SK-N-SH treated with all-trans-retinoic acid at 6 μM for 48 hours (cell line): ENCODE results near the gene EHD1.
A peak's percentile ranks its signal among the peaks of the same experiment; 100 is the strongest.

Experiments
- ATAC-seq: fragments of 200-7000 bp; cut with Tn5 transposase; 3 replicates; pipeline ENCODE4 v1.9.1; 2020; ENCODE audit warnings: mild to moderate bottlenecking, moderate library complexity
- BACH2 ChIP-seq: fragments of 250-450 bp; sonication (Bioruptor Pico); IDR thresholded peaks from 2 replicates; pipeline ENCODE4 v1.9.0; 2021; ENCODE audit warnings: mild to moderate bottlenecking, borderline replicate concordance
- GLIS3 ChIP-seq: fragments of 250-450 bp; sonication (Bioruptor Pico); IDR thresholded peaks from 2 replicates; pipeline ENCODE4 v1.5.0; 2020; ENCODE audit warnings: mild to moderate bottlenecking, moderate library complexity
- ISL1 ChIP-seq: fragments of 250-450 bp; sonication (Bioruptor Pico); IDR thresholded peaks from 2 replicates; pipeline ENCODE4 v2.1.2; 2022; ENCODE audit warnings: mild to moderate bottlenecking, moderate library complexity
- PPARA ChIP-seq: fragments of 250-450 bp; sonication (Bioruptor Pico); IDR thresholded peaks from 2 replicates; pipeline ENCODE4 v1.5.0; 2020; ENCODE audit warnings: mild to moderate bottlenecking, borderline replicate concordance
- RARB ChIP-seq: fragments of 250-450 bp; sonication (Bioruptor Pico); IDR thresholded peaks from 2 replicates; pipeline ENCODE4 v1.8.0; 2021; ENCODE audit warnings: mild to moderate bottlenecking, moderate library complexity
- SNAI2 ChIP-seq: fragments of 250-450 bp; sonication (Bioruptor Pico); IDR thresholded peaks from 2 replicates; pipeline ENCODE4 v1.5.0; 2020; ENCODE audit warnings: mild to moderate bottlenecking, moderate library complexity
- TCF4 ChIP-seq: fragments of 250-450 bp; sonication (Bioruptor Pico); IDR thresholded peaks from 2 replicates; pipeline ENCODE4 v1.8.0; 2021; ENCODE audit warnings: mild to moderate bottlenecking, moderate library complexity, borderline replicate concordance
- TOX ChIP-seq: fragments of 250-450 bp; sonication (Bioruptor Pico); IDR thresholded peaks from 2 replicates; pipeline ENCODE4 v1.8.0; 2021; ENCODE audit warnings: mild to moderate bottlenecking, moderate library complexity, borderline replicate concordance
- ZC3H10 ChIP-seq: fragments of 250-450 bp; sonication (Bioruptor Pico); IDR thresholded peaks from 2 replicates; pipeline ENCODE4 v1.5.1; 2021; ENCODE audit warnings: mild to moderate bottlenecking, moderate library complexity
- ZFP30 ChIP-seq: fragments of 450-650 bp; formaldehyde crosslinking; IDR thresholded peaks from 2 replicates; pipeline ENCODE4 v1.5.0; 2022; ENCODE audit warnings: mild to moderate bottlenecking, moderate library complexity
- ZNF565 ChIP-seq: fragments of 450-650 bp; formaldehyde crosslinking; conservative IDR thresholded peaks from 2 replicates; pipeline ENCODE4 v1.5.0; 2020; ENCODE audit warnings: low read depth, mild to moderate bottlenecking, moderate library complexity
- ZNF8 ChIP-seq: fragments of 450-650 bp; formaldehyde crosslinking; IDR thresholded peaks from 2 replicates; pipeline ENCODE4 v1.5.0; 2020; ENCODE audit warnings: mild to moderate bottlenecking, moderate library complexity
- TF ChIP-seq, protein P1 (sequence below): fragments of 250-450 bp; sonication (Bioruptor Pico); IDR thresholded peaks from 2 replicates; pipeline ENCODE4 v1.8.0; 2021; ENCODE audit warnings: low read depth, mild to moderate bottlenecking, moderate library complexity, borderline replicate concordance
- TF ChIP-seq, protein P2 (sequence below): fragments of 250-450 bp; sonication (Bioruptor Pico); IDR thresholded peaks from 2 replicates; pipeline ENCODE4 v1.5.0; 2020; ENCODE audit warnings: mild to moderate bottlenecking, moderate library complexity
- TF ChIP-seq, protein P3 (sequence below): fragments of 250-450 bp; sonication (Bioruptor Pico); IDR thresholded peaks from 2 replicates; pipeline ENCODE4 v1.8.0; 2020; ENCODE audit warnings: mild to moderate bottlenecking, moderate library complexity, borderline replicate concordance
- TF ChIP-seq, protein P4 (sequence below): fragments of 250-450 bp; sonication (Bioruptor Pico); IDR thresholded peaks from 2 replicates; pipeline ENCODE4 v1.5.1; 2021; ENCODE audit warnings: mild to moderate bottlenecking, moderate library complexity

EHD1 gene

DNA sequence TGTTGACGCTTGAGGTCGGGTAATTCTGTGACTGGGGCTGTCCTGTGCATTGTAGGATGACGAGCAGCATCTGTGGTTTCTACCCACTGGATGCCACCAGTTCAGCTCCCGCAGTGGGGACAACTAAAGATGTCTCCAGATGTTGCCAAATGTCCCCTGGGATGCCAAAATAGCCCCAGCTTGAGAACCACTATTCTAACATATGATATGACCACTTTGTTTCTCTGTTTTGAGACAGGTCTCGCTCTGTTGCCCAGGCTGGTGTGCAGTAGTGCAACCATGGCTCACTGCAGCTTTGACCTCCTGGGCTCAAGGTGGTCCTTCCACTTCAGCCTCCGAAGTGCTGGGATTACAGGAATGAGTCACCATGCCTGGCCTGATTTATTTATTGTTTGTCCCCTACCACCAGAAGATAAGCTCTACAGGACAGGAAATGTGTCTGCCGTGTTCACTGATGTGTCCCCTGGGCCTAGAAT is 63.7 kb downstream of the EHD1 start:
- TF ChIP-seq, protein P1, sequence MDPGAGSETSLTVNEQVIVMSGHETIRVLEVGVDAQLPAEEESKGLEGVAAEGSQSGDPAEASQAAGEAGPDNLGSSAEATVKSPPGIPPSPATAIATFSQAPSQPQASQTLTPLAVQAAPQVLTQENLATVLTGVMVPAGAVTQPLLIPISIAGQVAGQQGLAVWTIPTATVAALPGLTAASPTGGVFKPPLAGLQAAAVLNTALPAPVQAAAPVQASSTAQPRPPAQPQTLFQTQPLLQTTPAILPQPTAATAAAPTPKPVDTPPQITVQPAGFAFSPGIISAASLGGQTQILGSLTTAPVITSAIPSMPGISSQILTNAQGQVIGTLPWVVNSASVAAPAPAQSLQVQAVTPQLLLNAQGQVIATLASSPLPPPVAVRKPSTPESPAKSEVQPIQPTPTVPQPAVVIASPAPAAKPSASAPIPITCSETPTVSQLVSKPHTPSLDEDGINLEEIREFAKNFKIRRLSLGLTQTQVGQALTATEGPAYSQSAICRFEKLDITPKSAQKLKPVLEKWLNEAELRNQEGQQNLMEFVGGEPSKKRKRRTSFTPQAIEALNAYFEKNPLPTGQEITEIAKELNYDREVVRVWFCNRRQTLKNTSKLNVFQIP, result no peak
- no peak for TF ChIP-seq PPARA (CRISPR knock-in tag)
- no peak for TF ChIP-seq GLIS3 (CRISPR knock-in tag)
- no peak for TF ChIP-seq TOX (CRISPR knock-in tag)
- TF ChIP-seq, protein P2, sequence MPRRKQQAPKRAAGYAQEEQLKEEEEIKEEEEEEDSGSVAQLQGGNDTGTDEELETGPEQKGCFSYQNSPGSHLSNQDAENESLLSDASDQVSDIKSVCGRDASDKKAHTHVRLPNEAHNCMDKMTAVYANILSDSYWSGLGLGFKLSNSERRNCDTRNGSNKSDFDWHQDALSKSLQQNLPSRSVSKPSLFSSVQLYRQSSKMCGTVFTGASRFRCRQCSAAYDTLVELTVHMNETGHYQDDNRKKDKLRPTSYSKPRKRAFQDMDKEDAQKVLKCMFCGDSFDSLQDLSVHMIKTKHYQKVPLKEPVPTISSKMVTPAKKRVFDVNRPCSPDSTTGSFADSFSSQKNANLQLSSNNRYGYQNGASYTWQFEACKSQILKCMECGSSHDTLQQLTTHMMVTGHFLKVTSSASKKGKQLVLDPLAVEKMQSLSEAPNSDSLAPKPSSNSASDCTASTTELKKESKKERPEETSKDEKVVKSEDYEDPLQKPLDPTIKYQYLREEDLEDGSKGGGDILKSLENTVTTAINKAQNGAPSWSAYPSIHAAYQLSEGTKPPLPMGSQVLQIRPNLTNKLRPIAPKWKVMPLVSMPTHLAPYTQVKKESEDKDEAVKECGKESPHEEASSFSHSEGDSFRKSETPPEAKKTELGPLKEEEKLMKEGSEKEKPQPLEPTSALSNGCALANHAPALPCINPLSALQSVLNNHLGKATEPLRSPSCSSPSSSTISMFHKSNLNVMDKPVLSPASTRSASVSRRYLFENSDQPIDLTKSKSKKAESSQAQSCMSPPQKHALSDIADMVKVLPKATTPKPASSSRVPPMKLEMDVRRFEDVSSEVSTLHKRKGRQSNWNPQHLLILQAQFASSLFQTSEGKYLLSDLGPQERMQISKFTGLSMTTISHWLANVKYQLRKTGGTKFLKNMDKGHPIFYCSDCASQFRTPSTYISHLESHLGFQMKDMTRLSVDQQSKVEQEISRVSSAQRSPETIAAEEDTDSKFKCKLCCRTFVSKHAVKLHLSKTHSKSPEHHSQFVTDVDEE (CRISPR knock-in tag), result no peak
- no peak for TF ChIP-seq ZFP30 (CRISPR knock-in tag)
- TF ChIP-seq ZNF565 (CRISPR knock-in tag), result no peak
- TF ChIP-seq, all 23 proteins: peak for 0
- no peak for ATAC-seq

DNA sequence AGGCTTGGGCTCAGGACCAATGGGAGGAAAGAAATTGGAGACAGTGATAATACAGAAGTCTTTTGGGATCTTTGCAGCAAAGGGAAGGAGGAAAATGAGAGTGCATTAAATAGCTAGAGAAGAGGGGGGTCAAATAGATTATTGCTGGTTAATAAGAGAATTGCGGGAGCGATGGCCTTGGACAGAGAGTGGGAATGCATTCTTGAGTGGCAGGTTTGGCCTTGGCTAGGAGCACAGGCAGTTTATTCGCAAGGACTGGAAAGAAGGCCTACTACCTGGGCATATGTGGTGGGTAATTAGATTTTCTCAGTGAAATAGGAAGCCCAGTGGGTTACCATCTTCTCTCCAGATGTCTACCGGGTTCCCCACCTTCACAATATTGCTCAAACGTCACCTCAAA is 64.6 kb downstream of the EHD1 start:
- TF ChIP-seq ZNF565 (CRISPR knock-in tag) (no peak), BACH2 (no peak), ZNF8 (CRISPR knock-in tag) (no peak), TCF4 (CRISPR knock-in tag) (no peak)
- TF ChIP-seq, protein P1, result no peak
- TF ChIP-seq, all 23 proteins: peak for 0
- ATAC-seq, result no peak

DNA sequence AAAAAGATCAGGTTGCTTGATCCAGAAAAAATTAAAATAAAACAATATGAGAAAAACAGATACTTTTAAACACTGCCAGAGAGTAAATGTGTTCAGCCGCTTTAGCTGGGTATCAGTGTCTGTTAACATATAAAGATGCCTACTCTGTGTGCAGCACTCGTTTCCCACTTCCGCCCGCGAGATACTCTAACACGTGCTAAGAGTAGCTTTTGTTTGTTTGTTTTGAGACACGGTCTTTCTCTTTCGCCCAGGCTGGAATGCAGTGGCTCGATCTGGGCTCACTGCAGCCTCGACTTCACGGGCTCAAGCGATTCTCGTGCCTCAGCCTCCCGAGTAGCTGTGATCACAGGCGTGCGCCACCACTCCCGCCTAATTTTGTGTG is 67.5 kb downstream of the EHD1 start:
- TF ChIP-seq ZC3H10 (CRISPR knock-in tag), result no peak
- TF ChIP-seq SNAI2 (CRISPR knock-in tag), result no peak
- no peak for TF ChIP-seq ZNF565 (CRISPR knock-in tag)
- TF ChIP-seq, protein P3, sequence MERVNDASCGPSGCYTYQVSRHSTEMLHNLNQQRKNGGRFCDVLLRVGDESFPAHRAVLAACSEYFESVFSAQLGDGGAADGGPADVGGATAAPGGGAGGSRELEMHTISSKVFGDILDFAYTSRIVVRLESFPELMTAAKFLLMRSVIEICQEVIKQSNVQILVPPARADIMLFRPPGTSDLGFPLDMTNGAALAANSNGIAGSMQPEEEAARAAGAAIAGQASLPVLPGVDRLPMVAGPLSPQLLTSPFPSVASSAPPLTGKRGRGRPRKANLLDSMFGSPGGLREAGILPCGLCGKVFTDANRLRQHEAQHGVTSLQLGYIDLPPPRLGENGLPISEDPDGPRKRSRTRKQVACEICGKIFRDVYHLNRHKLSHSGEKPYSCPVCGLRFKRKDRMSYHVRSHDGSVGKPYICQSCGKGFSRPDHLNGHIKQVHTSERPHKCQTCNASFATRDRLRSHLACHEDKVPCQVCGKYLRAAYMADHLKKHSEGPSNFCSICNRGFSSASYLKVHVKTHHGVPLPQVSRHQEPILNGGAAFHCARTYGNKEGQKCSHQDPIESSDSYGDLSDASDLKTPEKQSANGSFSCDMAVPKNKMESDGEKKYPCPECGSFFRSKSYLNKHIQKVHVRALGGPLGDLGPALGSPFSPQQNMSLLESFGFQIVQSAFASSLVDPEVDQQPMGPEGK (CRISPR knock-in tag), result no peak
- TF ChIP-seq TCF4 (CRISPR knock-in tag), result no peak
- no peak for TF ChIP-seq ZFP30 (CRISPR knock-in tag)
- TF ChIP-seq PPARA (CRISPR knock-in tag), result no peak
- TF ChIP-seq ISL1 (CRISPR knock-in tag), result no peak
- TF ChIP-seq RARB (CRISPR knock-in tag), result no peak
- TF ChIP-seq, protein P1, result no peak
- TF ChIP-seq, protein P4, sequence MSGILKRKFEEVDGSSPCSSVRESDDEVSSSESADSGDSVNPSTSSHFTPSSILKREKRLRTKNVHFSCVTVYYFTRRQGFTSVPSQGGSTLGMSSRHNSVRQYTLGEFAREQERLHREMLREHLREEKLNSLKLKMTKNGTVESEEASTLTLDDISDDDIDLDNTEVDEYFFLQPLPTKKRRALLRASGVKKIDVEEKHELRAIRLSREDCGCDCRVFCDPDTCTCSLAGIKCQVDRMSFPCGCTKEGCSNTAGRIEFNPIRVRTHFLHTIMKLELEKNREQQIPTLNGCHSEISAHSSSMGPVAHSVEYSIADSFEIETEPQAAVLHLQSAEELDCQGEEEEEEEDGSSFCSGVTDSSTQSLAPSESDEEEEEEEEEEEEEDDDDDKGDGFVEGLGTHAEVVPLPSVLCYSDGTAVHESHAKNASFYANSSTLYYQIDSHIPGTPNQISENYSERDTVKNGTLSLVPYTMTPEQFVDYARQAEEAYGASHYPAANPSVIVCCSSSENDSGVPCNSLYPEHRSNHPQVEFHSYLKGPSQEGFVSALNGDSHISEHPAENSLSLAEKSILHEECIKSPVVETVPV, result no peak
- ATAC-seq, result peak; percentile 6
